HG03432 (cell line): ENCODE results near the gene NOTCH1.
"Not testable (repeated sequence)": the region's sequence is repeated elsewhere in the genome, so short reads cannot be mapped to it uniquely, and the experiment has no call there.

Experiments
- ATAC-seq: cut with Tn5 transposase; IDR thresholded peaks from one replicate; pipeline ENCODE4 v1.9.1; 2021; ENCODE audit warnings: mild to moderate bottlenecking, moderate library complexity; ENCODE audit not compliant: unreplicated experiment

Gene NOTCH1

DNA sequence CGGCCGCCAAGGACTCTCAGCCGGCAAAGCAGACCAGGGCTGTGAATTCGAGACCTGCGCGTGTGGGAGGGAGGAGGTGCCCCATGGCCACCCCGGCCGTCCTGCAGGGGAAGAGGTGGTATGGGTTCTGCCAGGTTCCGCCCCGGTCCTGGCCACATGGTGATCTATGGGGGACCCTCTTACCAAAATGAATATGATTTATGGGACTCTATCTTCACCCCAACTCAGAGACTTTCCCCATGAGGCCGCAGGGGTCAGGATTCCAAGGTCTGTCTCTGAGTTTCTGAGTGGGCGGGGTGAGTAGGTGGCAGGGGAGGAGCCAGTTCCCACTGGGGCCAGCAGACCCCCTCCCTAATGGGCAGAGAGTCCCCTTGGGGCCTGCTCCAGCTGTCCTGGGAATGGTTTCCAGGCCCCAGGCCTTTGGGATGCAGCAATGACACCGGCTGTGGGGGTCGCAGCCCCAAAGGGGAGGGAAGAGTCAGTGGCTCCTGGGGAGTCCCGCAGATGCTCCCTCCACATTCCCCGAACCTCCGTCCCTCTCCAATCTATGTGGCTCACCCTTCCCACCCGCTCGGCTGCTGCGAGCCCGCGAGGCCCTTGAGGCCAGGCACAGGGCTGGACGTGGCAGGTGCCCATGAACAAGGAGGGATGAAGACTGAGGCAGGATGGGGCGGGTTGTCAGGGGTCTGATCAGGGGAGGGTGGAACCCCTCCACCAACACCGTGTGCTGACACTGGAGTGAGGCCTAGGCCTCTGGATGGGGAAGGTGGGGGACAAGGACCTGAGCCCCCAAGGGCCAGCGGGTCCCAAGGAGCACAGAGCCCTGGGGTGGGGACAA lies 20.1 kb upstream of the NOTCH1 start:
- ATAC-seq: no peak

GRCh38 chr9:136565086-136565714 lies 19.4 kb upstream of the NOTCH1 start:
- ATAC-seq: no peak

GRCh38 chr9:136564379-136564988 lies 18.6 kb upstream of the NOTCH1 start:
- no peak for ATAC-seq

- ATAC-seq: no peak
Measured at GRCh38 chr9:136563646-136564325, 17.9 kb upstream of the NOTCH1 start.

DNA sequence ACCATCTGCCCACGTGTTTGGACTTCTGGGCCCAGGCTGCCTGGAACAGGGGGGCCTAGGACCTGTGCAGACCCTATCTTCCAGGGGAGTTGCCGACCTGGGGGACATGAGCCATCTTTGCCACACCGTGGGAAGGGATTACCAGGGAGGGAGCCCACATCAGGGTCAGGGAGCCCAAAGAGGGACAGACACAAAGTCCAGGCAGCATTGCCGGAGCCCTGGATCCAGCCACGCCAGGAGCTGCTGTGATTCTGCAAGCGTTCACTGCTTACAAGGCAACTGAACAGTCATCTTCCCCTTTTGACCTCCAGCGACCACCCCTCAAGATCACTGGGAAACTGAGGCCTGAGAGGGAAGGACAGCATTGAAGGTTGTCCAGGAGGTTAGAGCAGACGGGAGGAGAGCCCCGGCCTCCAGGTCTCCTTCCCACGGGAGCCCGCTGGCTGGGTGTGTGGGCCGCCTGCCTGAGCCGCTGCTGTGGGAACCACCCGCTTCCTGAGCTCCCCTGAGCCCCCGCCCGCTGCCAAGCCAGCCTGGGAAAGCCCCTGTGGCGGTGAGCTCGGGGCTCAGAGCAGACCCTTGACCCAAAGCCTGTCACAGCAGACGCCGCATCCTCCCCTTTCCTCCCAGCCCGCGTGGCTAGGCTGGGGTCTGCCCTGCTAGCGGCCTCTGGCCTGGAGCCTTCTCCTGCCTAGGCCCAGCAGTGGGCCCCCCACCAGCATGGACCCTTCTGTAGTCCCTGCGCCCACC lies 17.1 kb upstream of the NOTCH1 start:
- no peak for ATAC-seq

- no peak for ATAC-seq
Measured at GRCh38 chr9:136561779-136562178, 15.9 kb upstream of the NOTCH1 start.

- ATAC-seq: no peak
Measured at GRCh38 chr9:136560586-136560985, 14.7 kb upstream of the NOTCH1 start.

DNA sequence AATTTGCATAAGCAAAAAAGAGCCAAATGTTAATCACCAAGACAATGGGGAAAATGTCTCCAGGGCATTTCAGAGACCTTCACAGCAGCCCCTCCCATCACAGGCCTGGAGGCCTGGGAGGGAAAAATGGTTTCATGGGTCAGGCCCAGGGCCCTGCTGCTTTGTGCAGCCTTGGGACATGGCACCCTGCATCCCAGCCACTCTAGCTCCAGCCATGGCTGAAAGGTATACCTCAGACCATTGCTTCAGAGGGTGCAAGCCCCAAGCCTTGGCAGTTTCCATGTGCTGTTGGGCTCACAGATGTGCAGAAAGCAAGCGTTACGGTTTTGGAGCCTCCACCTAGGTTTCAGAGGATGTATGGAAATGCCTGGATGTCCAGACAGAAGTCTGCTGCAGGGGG lies 13.5 kb upstream of the NOTCH1 start:
- ATAC-seq: not testable (repeated sequence)

- not testable (repeated sequence) for ATAC-seq
Measured at GRCh38 chr9:136558846-136559245, 13.0 kb upstream of the NOTCH1 start.

DNA sequence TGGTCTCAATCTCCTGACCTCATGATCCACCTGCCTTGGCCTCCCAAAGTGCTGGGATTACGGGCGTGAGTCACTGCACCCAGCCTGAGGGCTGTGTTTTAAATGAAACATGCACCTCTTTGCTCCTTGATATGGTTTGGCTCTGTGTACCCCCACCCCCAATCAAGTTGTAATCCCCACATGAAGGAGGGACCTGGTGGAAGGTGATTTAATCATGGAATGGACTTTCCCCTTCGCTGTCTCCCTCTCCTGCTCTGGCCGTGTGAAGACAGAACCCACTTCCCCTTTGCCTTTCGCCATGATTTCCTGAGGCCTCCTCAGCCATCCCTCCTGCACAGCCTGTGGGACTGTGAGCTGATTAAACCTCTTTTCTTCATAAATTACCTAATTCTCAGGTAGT lies 12.5 kb upstream of the NOTCH1 start:
- no peak for ATAC-seq

DNA sequence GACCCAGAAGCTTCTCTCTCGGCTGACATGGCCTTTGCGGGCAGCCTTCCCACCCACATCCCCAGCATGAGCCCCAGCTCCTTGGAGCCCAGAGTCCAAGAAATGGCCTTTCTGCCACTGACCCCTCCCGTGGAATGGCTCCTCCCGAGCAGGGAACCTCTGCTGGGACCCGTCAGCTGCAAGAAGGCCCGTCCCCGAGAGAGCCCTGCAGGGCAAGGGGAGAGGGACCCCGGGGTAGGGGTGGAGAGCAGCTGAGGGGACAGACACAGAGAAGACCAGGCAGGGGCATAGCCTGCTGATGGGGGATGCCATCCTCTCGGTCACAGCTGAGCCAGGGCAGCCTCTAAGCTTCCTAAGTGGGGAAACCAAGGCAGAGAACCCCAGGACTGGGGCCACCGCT lies 11.2 kb upstream of the NOTCH1 start:
- no peak for ATAC-seq

DNA sequence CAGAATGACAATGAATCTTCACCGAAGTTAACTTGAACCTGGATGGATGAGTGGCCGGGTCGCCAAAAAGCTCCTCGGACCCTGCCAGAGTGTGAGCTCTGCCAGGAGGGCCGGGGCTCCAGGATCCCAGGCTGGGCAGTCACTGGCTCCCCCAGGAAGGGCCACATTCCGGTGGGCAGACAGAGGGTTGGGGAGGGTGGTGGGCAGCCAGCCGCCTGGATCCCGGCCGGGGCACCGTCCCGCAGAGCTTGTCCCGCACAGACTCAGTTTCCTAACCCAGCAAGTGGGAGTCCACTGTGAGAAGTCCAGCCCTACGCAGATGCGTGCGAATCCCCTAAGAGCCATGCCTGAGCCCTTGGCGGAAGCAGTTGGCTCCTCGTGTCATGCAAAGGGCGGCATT lies 10.3 kb upstream of the NOTCH1 start:
- ATAC-seq: no peak

GRCh38 chr9:136554870-136555269 lies 9.0 kb upstream of the NOTCH1 start:
- no peak for ATAC-seq

GRCh38 chr9:136553581-136553980 lies 7.7 kb upstream of the NOTCH1 start:
- ATAC-seq: no peak

- no peak for ATAC-seq
Measured at GRCh38 chr9:136552117-136552703, 6.4 kb upstream of the NOTCH1 start.

- ATAC-seq: no peak
Measured at GRCh38 chr9:136551401-136552116, 5.7 kb upstream of the NOTCH1 start.

DNA sequence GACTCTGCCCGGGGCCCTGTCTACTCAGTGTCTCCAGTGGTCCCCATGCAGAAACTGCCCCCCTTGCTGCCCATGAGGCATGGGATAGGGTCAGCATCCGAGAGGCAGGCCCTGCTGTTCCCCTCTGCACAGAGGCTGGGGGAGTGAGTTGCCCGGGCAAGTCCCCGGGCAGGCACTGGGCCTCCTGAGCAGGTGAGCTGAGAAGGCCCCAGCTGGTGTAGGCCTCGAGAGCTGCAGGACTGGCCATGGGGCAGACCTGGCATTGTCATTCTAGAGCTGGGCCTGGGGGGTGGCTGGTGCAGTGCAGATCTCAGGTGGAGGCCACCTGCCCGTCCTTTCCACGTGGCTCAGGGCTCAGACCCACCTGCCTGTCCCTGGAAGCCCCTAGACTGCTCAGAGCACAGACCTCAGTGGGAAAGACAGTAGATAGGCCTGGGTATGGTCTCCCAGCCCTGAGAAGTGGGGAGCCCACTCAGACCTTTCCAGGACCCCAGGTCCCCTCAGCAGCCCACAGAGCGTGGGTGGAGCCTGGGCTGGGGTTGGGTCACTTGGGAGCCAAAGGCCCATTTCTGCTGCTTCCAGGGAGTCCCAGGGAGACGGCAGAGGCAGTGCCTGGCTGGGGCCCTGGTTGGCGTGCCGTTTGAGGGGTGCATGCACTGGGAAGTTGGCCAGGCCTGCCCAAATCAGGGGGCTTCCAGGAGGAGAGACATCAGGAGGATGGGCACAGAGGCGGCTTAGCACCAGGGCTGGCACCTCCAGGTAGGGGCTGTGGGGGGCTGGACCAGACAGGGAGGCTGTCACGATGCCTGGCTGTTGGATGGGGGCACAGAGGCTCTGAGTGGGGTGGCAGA lies 4.8 kb upstream of the NOTCH1 start:
- no peak for ATAC-seq

- ATAC-seq: no peak
Measured at GRCh38 chr9:136549010-136549980, 3.4 kb upstream of the NOTCH1 start.
